ENCODE data around the gene C19orf85.

C19orf85 gene

DNA sequence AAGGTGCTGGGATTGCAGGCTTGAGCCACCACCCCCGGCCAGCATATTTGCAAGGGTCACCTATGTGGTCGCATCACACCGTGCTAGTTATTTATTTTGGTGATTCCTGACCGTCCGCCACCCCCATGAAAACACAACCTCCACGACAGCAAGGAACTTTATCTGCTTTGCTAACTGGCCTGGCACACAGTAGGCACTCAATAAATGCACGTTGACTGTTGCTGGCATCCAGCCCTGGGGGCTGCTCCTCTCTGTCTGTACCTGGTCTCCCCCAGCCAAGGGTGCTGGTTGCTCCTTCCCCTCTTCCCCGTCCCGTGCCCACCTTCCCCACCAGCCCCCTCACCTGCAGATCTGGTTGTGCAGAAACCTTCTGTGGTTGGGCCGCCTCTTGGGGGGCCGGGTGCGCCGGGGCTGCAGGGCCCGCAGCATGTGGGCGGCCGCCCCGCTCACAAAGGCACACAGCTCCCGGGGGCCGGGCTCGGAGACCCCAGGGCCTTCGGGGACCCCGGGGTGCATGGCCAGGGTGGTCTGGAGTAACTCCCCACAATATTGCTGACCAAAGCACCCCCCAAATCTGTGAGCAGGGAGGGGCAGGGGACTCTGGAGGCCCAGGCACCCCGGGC is 401 bp downstream of the C19orf85 start:
- peaks cover 0 to 40% (median 0%) of the 10 kb centered on the region in 3 experiments for H3K27me3 ChIP-seq (ENCODE audit: control insufficient read depth in 3 of 3, insufficient read depth in 3 of 3, low read depth in 1 of 3, low read length in 3 of 3)
- no CpG with 5 or more reads among the region's 23 CpGs for WGBS, 2 donors (ENCODE audit: extremely low coverage in 2 of 2, insufficient read length in 2 of 2, insufficient replicate concordance in 1 of 2)
- H3K18ac ChIP-seq (ENCODE audit: low read length), result peak overlapping the region; percentile 95

DNA sequence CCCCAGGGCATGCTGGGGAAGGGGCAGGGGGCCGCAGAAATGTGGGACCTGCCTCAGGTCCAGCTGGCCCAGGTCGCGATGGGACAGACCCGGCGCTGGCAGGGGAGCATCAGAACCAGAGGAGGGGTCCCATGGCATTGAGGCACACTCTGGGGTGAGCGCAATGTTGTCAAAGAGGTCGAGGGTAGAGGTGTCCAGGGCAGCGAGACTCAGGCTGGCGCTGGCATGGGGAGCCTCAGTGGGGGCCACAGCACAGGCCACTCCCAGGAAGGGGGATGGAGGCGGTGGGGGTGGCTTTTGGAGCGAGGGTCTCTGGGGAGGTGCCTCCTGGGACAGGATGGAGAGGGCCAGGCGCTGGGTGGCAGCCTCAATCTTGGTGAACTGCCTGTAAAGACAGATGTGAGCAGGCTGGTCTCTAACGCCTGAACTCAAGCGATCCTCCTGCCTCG is 944 bp downstream of the C19orf85 start:
- Histone ChIP-seq H3K4me2 (ENCODE audit: insufficient read depth, low read length, poor library complexity, severe bottlenecking) (no peak overlapping the region), H3K36me3 (replicated peaks in 1 of 2; ENCODE audit: control insufficient read depth in 2 of 2, insufficient read depth in 2 of 2, low read length in 2 of 2) (no peaks in the 10 kb centered on the region), H2BK15ac (ENCODE audit: low read length) (peak overlapping the region; percentile 95), H3K79me1 (ENCODE audit: low read depth, low read length) (no peaks in the 10 kb centered on the region), H3K14ac (ENCODE audit: low read length) (peak overlapping the region; percentile 90), H3K4ac (ENCODE audit: low read length) (peak overlapping the region; percentile 19), H3K9ac (ENCODE audit: low read depth, low read length, poor library complexity) (peak overlapping the region; percentile 66), H2AFZ (ENCODE audit: low read length) (no peak overlapping the region), H4K8ac (ENCODE audit: low read depth, low read length) (peak overlapping the region; percentile 74), H2BK5ac (ENCODE audit: low read length) (peak overlapping the region; percentile 89), H4K91ac (ENCODE audit: low read depth, low read length, poor library complexity) (peak overlapping the region; percentile 61), H3K27me3 (ENCODE audit: control insufficient read depth in 3 of 3, insufficient read depth in 3 of 3, low read depth in 1 of 3, low read length in 3 of 3) (peaks cover 0 to 40% (median 0%) of the 10 kb centered on the region in 3 experiments), H3K9me3 (replicated peaks in 1 of 2; ENCODE audit: control insufficient read depth in 2 of 2, insufficient read depth in 1 of 2, low read depth in 1 of 2, low read length in 2 of 2) (peaks cover 0 to 4% of the 10 kb centered on the region in 2 donors), H2BK120ac (ENCODE audit: low read depth, low read length) (peak overlapping the region; percentile 95), H3K4me3 (ENCODE audit: low read length in 2 of 2) (no peak overlapping the region), H3K4me1 (ENCODE audit: control insufficient read depth in 2 of 2, insufficient read depth in 1 of 2, low read depth in 1 of 2, low read length in 2 of 2) (peaks cover 17 to 36% of the 10 kb centered on the region in 2 donors), H2AK5ac (ENCODE audit: low read depth, low read length) (peak overlapping the region; percentile 98), H3K23ac (ENCODE audit: low read depth, low read length, poor library complexity) (peak overlapping the region; percentile 61), H3K18ac (ENCODE audit: low read length) (peak overlapping the region; percentile 95), H2BK12ac (ENCODE audit: low read length) (peak overlapping the region; percentile 82), H3K27ac (replicated peaks; ENCODE audit: low read length) (no peak overlapping the region)
- DNase-seq (ENCODE audit: low spot score), result no peak
- WGBS, 2 donors (ENCODE audit: extremely low coverage in 2 of 2, insufficient read length in 2 of 2, insufficient replicate concordance in 1 of 2), result no CpG with 5 or more reads among the region's 15 CpGs

More for the DNA sequence above, 401 bp downstream of the C19orf85 start:
- peak overlapping the region; percentile 56 for H3K27ac ChIP-seq (replicated peaks; ENCODE audit: low read length)
- H2AFZ ChIP-seq (ENCODE audit: low read length), result peak overlapping the region; percentile 53
- no peak overlapping the region for H3K9ac ChIP-seq (ENCODE audit: low read depth, low read length, poor library complexity)
- no peak for DNase-seq (ENCODE audit: low spot score)
- H3K36me3 ChIP-seq (replicated peaks in 1 of 2; ENCODE audit: control insufficient read depth in 2 of 2, insufficient read depth in 2 of 2, low read length in 2 of 2), result no peaks in the 10 kb centered on the region
- H3K4me2 ChIP-seq (ENCODE audit: insufficient read depth, low read length, poor library complexity, severe bottlenecking), result peak overlapping the region; percentile 48
- H2BK5ac ChIP-seq (ENCODE audit: low read length), result peak overlapping the region; percentile 89
- H3K79me1 ChIP-seq (ENCODE audit: low read depth, low read length), result no peaks in the 10 kb centered on the region
- H3K14ac ChIP-seq (ENCODE audit: low read length), result peak overlapping the region; percentile 91
- peaks cover 0 to 4% of the 10 kb centered on the region in 2 donors for H3K9me3 ChIP-seq (replicated peaks in 1 of 2; ENCODE audit: control insufficient read depth in 2 of 2, insufficient read depth in 1 of 2, low read depth in 1 of 2, low read length in 2 of 2)
- H3K23ac ChIP-seq (ENCODE audit: low read depth, low read length, poor library complexity), result peak overlapping the region; percentile 47
- no peak overlapping the region for H3K4me3 ChIP-seq (ENCODE audit: low read length in 2 of 2)
- H3K4me1 ChIP-seq (ENCODE audit: control insufficient read depth in 2 of 2, insufficient read depth in 1 of 2, low read depth in 1 of 2, low read length in 2 of 2), result peaks cover 17 to 36% of the 10 kb centered on the region in 2 donors
- peak overlapping the region; percentile 82 for H2BK12ac ChIP-seq (ENCODE audit: low read length)
- H3K4ac ChIP-seq (ENCODE audit: low read length), result peak overlapping the region; percentile 94
- peak overlapping the region; percentile 95 for H2BK15ac ChIP-seq (ENCODE audit: low read length)
- peak overlapping the region; percentile 95 for H2BK120ac ChIP-seq (ENCODE audit: low read depth, low read length)
- H4K8ac ChIP-seq (ENCODE audit: low read depth, low read length), result peak overlapping the region; percentile 86
- peak overlapping the region; percentile 89 for H4K91ac ChIP-seq (ENCODE audit: low read depth, low read length, poor library complexity)
- peak overlapping the region; percentile 98 for H2AK5ac ChIP-seq (ENCODE audit: low read depth, low read length)

DNA sequence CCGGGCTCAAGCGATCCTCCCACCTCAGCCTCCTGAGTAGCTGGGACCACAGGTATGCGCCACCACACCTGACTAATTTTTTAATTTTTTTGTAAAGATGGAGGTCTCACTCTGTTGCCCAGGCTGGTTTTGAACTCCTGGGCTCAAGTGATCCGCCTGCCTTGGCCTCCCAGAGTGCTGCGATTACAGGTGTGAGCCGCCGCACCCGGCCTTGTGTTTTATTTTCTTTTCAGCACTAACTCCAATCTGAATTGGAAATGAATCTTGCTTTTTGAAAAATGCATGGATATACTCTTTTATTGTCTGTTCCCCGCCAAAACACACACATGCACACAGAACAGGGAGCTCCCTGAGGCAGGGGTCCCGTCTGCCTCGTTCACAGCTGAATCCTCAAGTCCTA is 1.8 kb downstream of the C19orf85 start:
- DNase-seq (ENCODE audit: low spot score), result no peak

DNA sequence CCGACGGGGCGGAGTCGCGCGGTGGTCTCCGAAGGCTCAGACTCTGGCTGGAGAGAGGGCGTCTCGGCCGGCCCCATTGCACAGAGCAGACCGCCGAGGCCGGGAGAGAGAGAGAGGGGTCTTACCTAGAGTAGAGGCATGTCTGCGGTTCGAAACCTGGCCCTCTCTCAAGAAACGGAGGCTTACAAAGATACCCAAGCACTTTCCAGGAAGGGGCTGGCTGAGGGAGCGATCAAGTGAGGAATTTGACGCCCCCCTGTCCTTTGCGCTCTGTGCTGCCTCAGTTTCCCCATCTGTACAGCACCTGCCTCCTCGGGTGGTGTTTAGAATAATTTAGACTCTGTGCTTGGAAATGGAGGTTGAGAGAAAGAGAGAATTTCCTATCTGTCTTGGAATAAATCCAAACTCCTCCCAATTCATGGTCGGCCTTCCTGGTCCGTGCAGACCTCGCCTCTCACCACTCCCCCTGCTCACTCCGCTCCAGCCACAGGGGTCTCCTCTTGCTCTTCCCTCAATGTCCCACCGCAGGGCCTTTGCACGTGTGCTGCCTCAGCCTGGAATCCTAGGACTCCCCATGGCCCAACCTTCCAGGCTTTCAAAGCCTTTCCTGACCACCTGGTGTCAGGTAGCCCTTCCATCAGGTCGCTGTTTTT is 2.5 kb downstream of the C19orf85 start:
- no peak overlapping the region for H2BK5ac ChIP-seq (ENCODE audit: low read length)
- H2BK120ac ChIP-seq (ENCODE audit: low read depth, low read length), result no peak overlapping the region
- no peak for DNase-seq (ENCODE audit: low spot score)
- H3K9ac ChIP-seq (ENCODE audit: low read depth, low read length, poor library complexity), result no peak overlapping the region
- no peak overlapping the region for H3K4ac ChIP-seq (ENCODE audit: low read length)
- H2AFZ ChIP-seq (ENCODE audit: low read length), result peak overlapping the region; percentile 80
- no peak overlapping the region for H3K14ac ChIP-seq (ENCODE audit: low read length)
- peaks cover 20 to 36% of the 10 kb centered on the region in 2 donors for H3K4me1 ChIP-seq (ENCODE audit: control insufficient read depth in 2 of 2, insufficient read depth in 1 of 2, low read depth in 1 of 2, low read length in 2 of 2)
- H3K36me3 ChIP-seq (replicated peaks in 1 of 2; ENCODE audit: control insufficient read depth in 2 of 2, insufficient read depth in 2 of 2, low read length in 2 of 2), result no peaks in the 10 kb centered on the region
- H3K27ac ChIP-seq (replicated peaks; ENCODE audit: low read length), result no peak overlapping the region
- H4K8ac ChIP-seq (ENCODE audit: low read depth, low read length), result no peak overlapping the region
- peaks cover 0 to 36% (median 0%) of the 10 kb centered on the region in 3 experiments for H3K27me3 ChIP-seq (ENCODE audit: control insufficient read depth in 3 of 3, insufficient read depth in 3 of 3, low read depth in 1 of 3, low read length in 3 of 3)
- H3K9me3 ChIP-seq (replicated peaks in 1 of 2; ENCODE audit: control insufficient read depth in 2 of 2, insufficient read depth in 1 of 2, low read depth in 1 of 2, low read length in 2 of 2), result peaks cover 0 to 4% of the 10 kb centered on the region in 2 donors
- H3K23ac ChIP-seq (ENCODE audit: low read depth, low read length, poor library complexity), result peak overlapping the region; percentile 5
- no CpG with 5 or more reads among the region's 27 CpGs for WGBS, 2 donors (ENCODE audit: extremely low coverage in 2 of 2, insufficient read length in 2 of 2, insufficient replicate concordance in 1 of 2)
- peak overlapping the region; percentile 73 for H3K18ac ChIP-seq (ENCODE audit: low read length)
- peak overlapping the region; percentile 43 to 67 for H3K4me3 ChIP-seq (ENCODE audit: low read length in 2 of 2)
- H3K79me1 ChIP-seq (ENCODE audit: low read depth, low read length), result no peaks in the 10 kb centered on the region
- H3K4me2 ChIP-seq (ENCODE audit: insufficient read depth, low read length, poor library complexity, severe bottlenecking), result peak overlapping the region; percentile 78
- no peak overlapping the region for H2BK12ac ChIP-seq (ENCODE audit: low read length)
- peak overlapping the region; percentile 82 for H2AK5ac ChIP-seq (ENCODE audit: low read depth, low read length)
- H2BK15ac ChIP-seq (ENCODE audit: low read length), result peak overlapping the region; percentile 95
- H4K91ac ChIP-seq (ENCODE audit: low read depth, low read length, poor library complexity), result no peak overlapping the region

More for the DNA sequence above, 1.8 kb downstream of the C19orf85 start:
- Histone ChIP-seq H3K23ac (ENCODE audit: low read depth, low read length, poor library complexity) (no peak overlapping the region), H3K4me3 (ENCODE audit: low read length in 2 of 2) (no peak overlapping the region), H3K9ac (ENCODE audit: low read depth, low read length, poor library complexity) (no peak overlapping the region), H3K14ac (ENCODE audit: low read length) (no peak overlapping the region), H3K27ac (replicated peaks; ENCODE audit: low read length) (no peak overlapping the region), H3K4ac (ENCODE audit: low read length) (no peak overlapping the region), H2BK15ac (ENCODE audit: low read length) (peak overlapping the region; percentile 95), H3K4me1 (ENCODE audit: control insufficient read depth in 2 of 2, insufficient read depth in 1 of 2, low read depth in 1 of 2, low read length in 2 of 2) (peaks cover 20 to 36% of the 10 kb centered on the region in 2 donors), H3K36me3 (replicated peaks in 1 of 2; ENCODE audit: control insufficient read depth in 2 of 2, insufficient read depth in 2 of 2, low read length in 2 of 2) (no peaks in the 10 kb centered on the region), H2AK5ac (ENCODE audit: low read depth, low read length) (peak overlapping the region; percentile 98), H2BK120ac (ENCODE audit: low read depth, low read length) (peak overlapping the region; percentile 95), H3K27me3 (ENCODE audit: control insufficient read depth in 3 of 3, insufficient read depth in 3 of 3, low read depth in 1 of 3, low read length in 3 of 3) (peaks cover 0 to 40% (median 0%) of the 10 kb centered on the region in 3 experiments), H4K91ac (ENCODE audit: low read depth, low read length, poor library complexity) (no peak overlapping the region), H3K4me2 (ENCODE audit: insufficient read depth, low read length, poor library complexity, severe bottlenecking) (no peak overlapping the region), H2AFZ (ENCODE audit: low read length) (peak overlapping the region; percentile 27), H4K8ac (ENCODE audit: low read depth, low read length) (no peak overlapping the region), H3K18ac (ENCODE audit: low read length) (peak overlapping the region; percentile 95), H3K9me3 (replicated peaks in 1 of 2; ENCODE audit: control insufficient read depth in 2 of 2, insufficient read depth in 1 of 2, low read depth in 1 of 2, low read length in 2 of 2) (peaks cover 0 to 4% of the 10 kb centered on the region in 2 donors), H3K79me1 (ENCODE audit: low read depth, low read length) (no peaks in the 10 kb centered on the region), H2BK5ac (ENCODE audit: low read length) (peak overlapping the region; percentile 89), H2BK12ac (ENCODE audit: low read length) (no peak overlapping the region)
- no CpG with 5 or more reads among the region's 11 CpGs for WGBS, 2 donors (ENCODE audit: extremely low coverage in 2 of 2, insufficient read length in 2 of 2, insufficient replicate concordance in 1 of 2)

Data from neuronal stem cell (in vitro differentiated cells).